ENCODE data around the gene FOXP3. TPM values are rescaled to one million over a fixed set of nuclear protein-coding genes. Genes with fewer than 3 reads are reported as not detected.

FOXP3 gene
- total RNA-seq, 1 experiment from 2014 or later, result not detected

- Histone ChIP-seq H3K27ac (no peak overlapping the region), H3K4me3 (no peak overlapping the region), H3K9me3 (replicated peaks) (no peaks in the 10 kb centered on the region), H3K4me1 (no peaks in the 10 kb centered on the region), H3K36me3 (no peaks in the 10 kb centered on the region), H3K27me3 (no peaks in the 10 kb centered on the region)
- DNase-seq, result no peak
Observed at GRCh38 chrX:49286136-49286535, 21.6 kb upstream of the FOXP3 start.

DNA sequence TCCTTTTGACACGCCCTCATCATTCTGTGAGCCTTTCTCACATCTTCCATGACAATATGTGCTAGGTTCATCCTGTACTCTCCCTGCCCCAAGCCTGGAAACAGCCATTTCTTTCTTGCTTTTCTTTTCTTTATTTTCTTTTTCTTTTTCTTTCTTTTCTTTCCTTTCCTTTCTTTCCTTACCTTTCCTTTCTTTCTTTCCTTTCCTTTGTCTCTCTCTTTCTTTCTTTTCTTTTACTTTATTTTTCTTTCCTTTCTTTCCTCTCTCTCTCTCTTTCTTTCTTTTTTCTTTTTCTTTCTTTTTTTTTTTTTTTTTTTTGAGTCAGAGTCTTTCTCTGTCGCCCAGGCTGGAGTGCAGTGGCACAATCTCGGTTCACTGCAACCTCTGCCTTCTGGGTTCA, 19.7 kb upstream of the FOXP3 start:
- no peak for DNase-seq
- H3K9me3 ChIP-seq (replicated peaks), result no peaks in the 10 kb centered on the region
- H3K4me3 ChIP-seq, result no peak overlapping the region

DNA sequence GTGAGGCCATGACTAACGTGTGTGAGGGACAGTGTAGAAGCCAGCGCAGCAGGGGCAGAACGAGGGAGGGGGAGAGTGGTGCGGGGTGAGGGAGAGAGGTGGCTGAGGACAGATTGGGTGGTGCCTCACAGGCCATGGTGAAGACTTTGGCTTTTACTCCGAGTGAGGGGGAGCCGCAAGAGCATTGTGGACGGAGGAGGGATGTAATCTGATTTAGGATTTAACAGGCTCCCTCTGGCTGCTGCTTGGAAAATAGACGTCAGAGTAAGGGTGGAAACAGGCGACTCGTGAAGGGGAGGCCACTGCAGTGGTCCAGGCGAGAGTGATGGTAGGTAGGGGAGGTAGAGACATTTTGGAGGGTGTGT, 18.1 kb upstream of the FOXP3 start:
- no peak overlapping the region for H3K4me3 ChIP-seq
- H3K9me3 ChIP-seq (replicated peaks), result no peaks in the 10 kb centered on the region
- H3K4me1 ChIP-seq, result no peaks in the 10 kb centered on the region
- no peaks in the 10 kb centered on the region for H3K27me3 ChIP-seq
- no peak overlapping the region for H3K27ac ChIP-seq
- no peak for DNase-seq
- no peaks in the 10 kb centered on the region for H3K36me3 ChIP-seq

More for the DNA sequence above, 19.7 kb upstream of the FOXP3 start:
- H3K4me1 ChIP-seq, result no peaks in the 10 kb centered on the region
- H3K27ac ChIP-seq, result no peak overlapping the region
- no peaks in the 10 kb centered on the region for H3K27me3 ChIP-seq
- no peaks in the 10 kb centered on the region for H3K36me3 ChIP-seq

DNA sequence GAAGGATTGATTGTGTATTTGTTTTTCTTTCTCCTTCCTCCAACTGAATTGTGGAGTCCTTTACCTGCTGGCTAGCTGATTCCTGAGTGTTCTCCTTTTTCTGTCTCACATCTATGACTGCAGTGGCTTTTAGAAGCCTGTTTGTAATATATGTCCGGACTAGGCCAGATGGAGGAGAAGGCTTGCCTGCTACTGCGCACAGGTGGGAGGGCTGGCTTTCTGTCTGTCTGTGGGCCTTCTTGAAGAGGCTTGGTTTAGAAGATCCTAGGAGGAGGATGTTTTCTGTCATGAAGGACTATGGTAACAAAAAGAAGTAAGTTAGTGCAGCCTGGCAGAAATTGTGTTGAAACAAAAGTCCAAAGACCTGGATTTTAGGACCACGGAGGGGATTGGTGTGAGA, 13.6 kb upstream of the FOXP3 start:
- no peak overlapping the region for H3K4me3 ChIP-seq
- H3K27ac ChIP-seq, result no peak overlapping the region
- no peaks in the 10 kb centered on the region for H3K27me3 ChIP-seq
- DNase-seq, result no peak
- H3K4me1 ChIP-seq, result no peaks in the 10 kb centered on the region
- H3K9me3 ChIP-seq (replicated peaks), result no peaks in the 10 kb centered on the region
- no peaks in the 10 kb centered on the region for H3K36me3 ChIP-seq

GRCh38 chrX:49277535-49277830, 13.0 kb upstream of the FOXP3 start:
- no peaks in the 10 kb centered on the region for H3K27me3 ChIP-seq

GRCh38 chrX:49276671-49277534, 12.4 kb upstream of the FOXP3 start:
- H3K9me3 ChIP-seq (replicated peaks), result no peaks in the 10 kb centered on the region
- H3K27ac ChIP-seq, result no peak overlapping the region
- no peaks in the 10 kb centered on the region for H3K27me3 ChIP-seq
- DNase-seq, result no peak
- no peak overlapping the region for H3K4me3 ChIP-seq
- H3K36me3 ChIP-seq, result no peaks in the 10 kb centered on the region
- H3K4me1 ChIP-seq, result no peaks in the 10 kb centered on the region

More at GRCh38 chrX:49277535-49277830, 13.0 kb upstream of the FOXP3 start:
- Histone ChIP-seq H3K9me3 (replicated peaks) (no peaks in the 10 kb centered on the region), H3K4me3 (no peak overlapping the region), H3K27ac (no peak overlapping the region), H3K4me1 (no peaks in the 10 kb centered on the region), H3K36me3 (no peaks in the 10 kb centered on the region)
- no peak for DNase-seq

DNA sequence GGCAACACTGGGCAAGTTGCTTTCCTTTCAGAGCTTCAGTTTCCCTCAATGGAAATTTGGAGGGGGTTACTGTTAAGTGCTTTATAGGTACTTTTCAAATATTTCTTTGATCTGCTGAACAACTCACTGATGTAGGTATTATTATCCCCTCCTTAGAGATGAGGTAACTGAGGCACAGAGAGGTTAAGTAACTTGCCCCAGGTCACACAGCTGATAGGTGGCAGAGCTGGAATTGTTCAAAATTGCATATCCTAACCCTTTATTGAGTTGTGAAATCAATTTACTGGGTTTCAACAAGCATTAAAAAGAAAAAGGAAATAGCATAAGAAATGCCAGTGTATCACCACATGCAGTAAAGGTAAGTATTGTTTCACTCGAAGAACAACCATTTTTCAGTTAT, 11.7 kb upstream of the FOXP3 start:
- DNase-seq, result no peak
- no peaks in the 10 kb centered on the region for H3K9me3 ChIP-seq (replicated peaks)
- H3K4me3 ChIP-seq, result no peak overlapping the region
- no peak overlapping the region for H3K27ac ChIP-seq
- no peaks in the 10 kb centered on the region for H3K36me3 ChIP-seq
- no peaks in the 10 kb centered on the region for H3K4me1 ChIP-seq
- H3K27me3 ChIP-seq, result no peaks in the 10 kb centered on the region

DNA sequence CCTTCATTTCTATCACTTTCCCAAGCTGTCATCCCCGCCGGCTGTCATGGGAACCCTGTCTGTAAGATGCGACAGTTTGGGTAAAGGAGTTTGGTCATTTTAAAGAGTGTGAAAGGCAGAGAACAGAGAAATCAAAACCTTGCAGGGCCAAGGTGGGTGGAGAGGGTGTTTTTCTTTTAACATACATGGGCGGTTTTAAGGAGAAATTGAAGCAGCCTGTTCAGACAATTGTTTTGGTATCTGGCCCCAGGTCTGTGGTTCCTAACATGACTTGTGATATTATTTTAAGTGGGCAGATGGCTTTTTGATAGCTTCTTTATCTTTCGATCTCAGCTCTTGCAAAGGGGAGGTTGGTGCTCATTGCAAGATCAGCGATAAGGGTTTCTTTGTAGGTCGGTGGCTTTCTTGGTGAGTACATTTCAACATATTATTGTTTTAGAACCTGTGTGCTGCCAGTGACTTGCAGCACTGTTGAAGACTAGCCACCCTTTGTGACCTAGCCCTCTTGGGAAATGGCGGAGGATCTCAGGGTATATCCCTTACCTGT, 8.7 kb upstream of the FOXP3 start:
- H3K4me1 ChIP-seq, result no peaks in the 10 kb centered on the region
- DNase-seq, result no peak
- H3K36me3 ChIP-seq, result no peaks in the 10 kb centered on the region

DNA sequence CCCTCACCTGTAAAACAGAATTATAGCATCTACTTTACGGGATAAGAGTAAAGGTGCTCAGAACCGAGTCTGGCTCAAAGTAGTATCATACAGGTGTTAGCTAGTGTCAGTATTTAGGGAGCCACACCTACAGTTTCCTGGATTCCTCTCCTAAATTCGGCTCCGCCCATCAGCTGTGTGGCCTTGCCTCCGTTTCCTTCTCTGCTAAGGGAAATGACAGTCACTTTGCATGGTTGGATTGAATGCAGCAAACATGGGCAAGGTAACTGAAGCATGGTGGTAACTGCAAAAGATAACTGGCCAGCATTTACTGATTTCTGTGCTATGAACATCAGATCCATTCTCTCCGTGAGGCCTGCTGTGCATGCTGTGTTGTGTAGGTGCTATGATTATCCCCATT, 7.9 kb upstream of the FOXP3 start:
- no peak for DNase-seq
- Histone ChIP-seq H3K27ac (no peak overlapping the region), H3K4me3 (no peak overlapping the region), H3K36me3 (no peaks in the 10 kb centered on the region), H3K4me1 (no peaks in the 10 kb centered on the region), H3K27me3 (no peaks in the 10 kb centered on the region), H3K9me3 (replicated peaks) (no peaks in the 10 kb centered on the region)

More for the DNA sequence above, 8.7 kb upstream of the FOXP3 start:
- H3K27ac ChIP-seq, result no peak overlapping the region
- no peaks in the 10 kb centered on the region for H3K27me3 ChIP-seq
- no peak overlapping the region for H3K4me3 ChIP-seq
- H3K9me3 ChIP-seq (replicated peaks), result no peaks in the 10 kb centered on the region

- H3K4me3 ChIP-seq, result no peak overlapping the region
- H3K27me3 ChIP-seq, result no peaks in the 10 kb centered on the region
- H3K9me3 ChIP-seq (replicated peaks), result no peaks in the 10 kb centered on the region
- H3K27ac ChIP-seq, result no peak overlapping the region
- H3K36me3 ChIP-seq, result no peaks in the 10 kb centered on the region
- H3K4me1 ChIP-seq, result no peaks in the 10 kb centered on the region
- DNase-seq, result no peak
Observed at GRCh38 chrX:49271341-49271740, 6.8 kb upstream of the FOXP3 start.

DNA sequence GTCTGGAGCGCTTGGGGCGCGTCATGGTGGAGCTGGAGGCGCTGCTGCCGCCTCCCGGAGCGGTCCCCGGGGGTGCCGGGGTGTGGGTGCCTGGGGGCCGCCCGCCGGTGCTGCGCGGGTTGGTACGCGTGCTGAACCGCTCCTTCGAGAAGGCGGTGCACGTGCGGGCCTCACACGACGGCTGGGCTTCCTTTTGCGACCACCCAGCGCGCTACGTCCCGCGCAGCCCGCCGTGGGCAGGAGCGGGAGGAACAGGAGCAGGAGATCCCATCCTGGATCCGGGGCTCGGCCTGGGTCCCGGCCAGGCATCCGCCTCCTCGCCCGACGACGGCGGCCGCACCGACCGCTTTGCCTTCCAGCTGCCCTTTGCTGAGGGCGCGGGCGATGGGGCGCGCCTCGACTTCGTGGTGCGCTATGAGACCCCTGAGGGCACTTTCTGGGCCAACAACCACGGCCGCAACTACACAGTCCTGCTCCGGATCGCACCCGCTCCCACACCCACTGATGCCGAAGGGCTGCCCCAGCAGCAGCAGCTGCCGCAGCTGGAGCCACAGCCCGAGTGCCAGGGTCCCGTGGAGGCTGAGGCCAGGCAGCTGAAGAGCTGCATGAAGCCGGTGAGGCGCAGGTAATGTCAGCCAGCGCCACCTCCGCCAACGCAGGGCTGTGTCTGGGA, 5.9 kb upstream of the FOXP3 start:
- Histone ChIP-seq H3K27me3 (no peaks in the 10 kb centered on the region), H3K4me3 (peak overlapping the region; percentile 92), H3K4me1 (no peaks in the 10 kb centered on the region), H3K27ac (peak overlapping the region; percentile 96), H3K9me3 (replicated peaks) (no peaks in the 10 kb centered on the region), H3K36me3 (no peaks in the 10 kb centered on the region)
- DNase-seq, result no peak

DNA sequence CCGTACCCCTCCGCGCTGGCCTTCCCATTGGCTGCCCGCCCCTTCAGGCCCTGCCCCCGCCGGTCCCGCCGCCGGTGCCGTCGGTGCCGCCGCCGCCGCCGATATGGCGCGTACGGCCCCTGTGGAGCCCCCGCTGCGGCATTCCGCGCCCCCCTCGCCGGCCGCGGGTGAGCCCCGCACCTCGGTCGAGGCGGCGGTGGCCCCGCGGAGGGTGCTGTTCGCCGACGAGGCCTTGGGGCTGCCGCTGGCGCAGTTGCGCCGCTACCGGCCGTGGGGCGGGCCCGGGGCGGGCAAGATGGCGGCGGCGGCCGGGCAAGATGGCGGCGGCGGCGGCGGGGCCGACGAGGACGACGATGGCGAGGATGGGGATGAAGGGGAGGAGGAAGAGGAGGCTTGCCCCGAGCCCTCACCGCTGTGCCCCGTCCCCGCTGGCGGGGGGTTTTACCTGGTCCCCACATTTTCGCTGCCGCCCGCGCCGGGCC, 5.3 kb upstream of the FOXP3 start, which contains the start of gene PPP1R3F:
PPP1R3F (plus strand) TSS at position 27 of the 482 bp plus-strand sequence; CDS start at position 104, 77 bp downstream.
- peak within 1 kb of the TSS; percentile 92 for H3K4me3 ChIP-seq
- no peak for DNase-seq

GRCh38 chrX:49269010-49269766, 4.7 kb upstream of the FOXP3 start:
- Histone ChIP-seq H3K27ac (peak overlapping the region; percentile 96), H3K36me3 (no peaks in the 10 kb centered on the region), H3K9me3 (replicated peaks) (no peaks in the 10 kb centered on the region), H3K4me3 (peak overlapping the region; percentile 92), H3K4me1 (no peaks in the 10 kb centered on the region), H3K27me3 (no peaks in the 10 kb centered on the region)
- peak; percentile 95 to 96 for DNase-seq

More for the DNA sequence above, 5.3 kb upstream of the FOXP3 start, which contains the start of gene PPP1R3F:
- Histone ChIP-seq H3K27ac (peak within 1 kb of the TSS; percentile 96), H3K27me3 (no peaks in the 10 kb centered on the region), H3K4me1 (no peaks in the 10 kb centered on the region), H3K9me3 (replicated peaks) (no peaks in the 10 kb centered on the region), H3K36me3 (no peaks in the 10 kb centered on the region)

DNA sequence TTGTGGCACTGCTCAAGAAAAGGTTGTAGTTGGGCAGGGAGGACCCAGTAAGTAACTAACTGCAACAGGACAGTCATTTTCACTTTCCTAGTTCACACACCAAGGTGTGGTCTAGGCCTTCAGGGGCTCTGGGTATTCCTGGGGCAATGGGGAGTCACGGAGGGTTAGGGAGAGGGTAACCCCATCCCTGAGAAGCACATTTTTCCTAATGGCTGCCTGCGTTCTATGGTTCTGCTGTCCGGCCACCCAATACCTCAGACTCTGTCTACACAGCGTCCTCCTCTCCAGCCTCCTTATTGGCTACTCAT, 4.1 kb upstream of the FOXP3 start:
- Histone ChIP-seq H3K27ac (peak overlapping the region; percentile 96), H3K27me3 (no peaks in the 10 kb centered on the region), H3K36me3 (no peaks in the 10 kb centered on the region), H3K9me3 (replicated peaks) (no peaks in the 10 kb centered on the region), H3K4me1 (no peaks in the 10 kb centered on the region), H3K4me3 (peak overlapping the region; percentile 92)
- no peak for DNase-seq

Measured in SJCRH30 (cell line).